Body of pancreas (tissue), 4 donors: ENCODE measurements around the gene DYNLT4.
A peak's percentile ranks its signal among the peaks of the same experiment; 100 is the strongest.

ENCODE experiments used
- POLR2A ChIP-seq, 3 donors: fragments of 450-650 bp; IDR thresholded peaks; one replicate each; pipeline ENCODE4 v1.6.1; 2016; ENCODE audit warnings: antibody characterized with exemption in 3 of 3, mild to moderate bottlenecking in 2 of 3
- TF ChIP-seq, protein P1 (sequence below), 7 experiments: fragments of 450-650 bp in 4 of 7; fragments of 200-600 bp in 3 of 7; sonication (generic) in 3 of 7; IDR thresholded peaks; one replicate each; pipeline ENCODE4 v1.5.1; 2016 to 2019; ENCODE audit warnings: antibody characterized with exemption in 7 of 7

DNA sequence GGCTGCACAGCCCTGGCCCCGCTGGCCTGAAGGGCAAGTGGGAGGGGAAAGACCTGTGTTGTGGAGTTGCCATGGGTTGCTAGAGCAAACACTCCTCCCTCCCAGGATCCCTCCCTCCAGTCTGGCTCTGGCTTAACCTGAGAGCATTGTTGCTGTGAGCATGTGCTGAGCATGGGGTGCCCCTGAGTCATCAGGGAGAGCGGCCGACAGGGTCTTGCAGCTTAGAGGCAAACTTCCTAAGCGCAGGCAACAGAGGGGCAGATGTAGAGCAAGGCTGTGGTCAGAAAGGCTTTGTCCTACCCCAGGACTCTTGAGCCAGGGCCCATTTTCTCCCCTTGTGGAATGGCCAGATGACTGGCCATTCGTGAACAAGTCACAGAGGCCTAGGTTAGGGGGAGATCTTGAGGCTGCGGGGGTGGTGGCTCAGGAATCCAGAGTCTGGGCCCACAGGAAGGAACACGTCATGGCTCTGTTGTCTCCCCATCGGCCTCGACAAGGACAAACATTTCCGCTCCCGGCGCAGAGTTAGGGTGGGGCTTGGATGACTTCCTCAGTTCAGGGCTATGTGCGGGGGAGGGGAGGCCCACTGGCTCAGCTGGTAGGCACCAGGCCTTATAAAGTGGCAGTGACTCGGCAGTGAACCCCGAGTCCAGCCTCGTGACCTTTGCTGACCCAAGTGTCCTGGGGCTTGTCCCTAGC, 362 bp upstream of the DYNLT4 start:
- TF ChIP-seq, protein P1, sequence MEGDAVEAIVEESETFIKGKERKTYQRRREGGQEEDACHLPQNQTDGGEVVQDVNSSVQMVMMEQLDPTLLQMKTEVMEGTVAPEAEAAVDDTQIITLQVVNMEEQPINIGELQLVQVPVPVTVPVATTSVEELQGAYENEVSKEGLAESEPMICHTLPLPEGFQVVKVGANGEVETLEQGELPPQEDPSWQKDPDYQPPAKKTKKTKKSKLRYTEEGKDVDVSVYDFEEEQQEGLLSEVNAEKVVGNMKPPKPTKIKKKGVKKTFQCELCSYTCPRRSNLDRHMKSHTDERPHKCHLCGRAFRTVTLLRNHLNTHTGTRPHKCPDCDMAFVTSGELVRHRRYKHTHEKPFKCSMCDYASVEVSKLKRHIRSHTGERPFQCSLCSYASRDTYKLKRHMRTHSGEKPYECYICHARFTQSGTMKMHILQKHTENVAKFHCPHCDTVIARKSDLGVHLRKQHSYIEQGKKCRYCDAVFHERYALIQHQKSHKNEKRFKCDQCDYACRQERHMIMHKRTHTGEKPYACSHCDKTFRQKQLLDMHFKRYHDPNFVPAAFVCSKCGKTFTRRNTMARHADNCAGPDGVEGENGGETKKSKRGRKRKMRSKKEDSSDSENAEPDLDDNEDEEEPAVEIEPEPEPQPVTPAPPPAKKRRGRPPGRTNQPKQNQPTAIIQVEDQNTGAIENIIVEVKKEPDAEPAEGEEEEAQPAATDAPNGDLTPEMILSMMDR (IDR thresholded peaks at IDR 0.05) = no peak
- peak in 2 of 3 donors; percentile 57 to 63 for TF ChIP-seq POLR2A (IDR thresholded peaks at IDR 0.05)
